Suppressor macrophage treated with lipopolysaccharide for 1 hour (primary cell): Measurements from ENCODE around the gene RPL10A.

Experiments
- DNase-seq, 3 donors: peaks; one replicate each; pipeline ENCODE4 v3.0.0-alpha.2; 2020 to 2022

RPL10A gene

DNA sequence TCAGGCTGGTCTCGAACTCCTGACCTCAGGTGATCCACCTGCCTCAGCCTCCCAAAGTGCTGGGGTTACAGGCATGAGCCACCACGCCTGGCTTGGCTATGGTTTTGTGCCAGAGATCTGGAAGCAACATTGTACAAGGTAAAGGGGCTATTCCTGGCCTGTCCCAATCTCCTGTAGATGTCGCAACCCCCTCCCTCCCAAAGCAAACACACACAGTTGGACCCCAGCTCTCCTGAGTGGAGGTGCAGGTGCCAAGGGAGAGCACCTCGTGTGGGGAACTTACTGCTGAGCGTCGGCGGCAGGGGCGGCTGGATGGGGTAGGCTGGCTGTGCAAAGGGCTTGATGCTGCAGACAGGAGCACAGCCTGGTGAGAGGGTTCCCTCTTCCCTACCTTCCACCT is 8.8 kb downstream of the RPL10A start:
- no peak for DNase-seq

- no peak for DNase-seq
Measured at GRCh38 chr6:35477551-35478179, 9.5 kb downstream of the RPL10A start.

DNA sequence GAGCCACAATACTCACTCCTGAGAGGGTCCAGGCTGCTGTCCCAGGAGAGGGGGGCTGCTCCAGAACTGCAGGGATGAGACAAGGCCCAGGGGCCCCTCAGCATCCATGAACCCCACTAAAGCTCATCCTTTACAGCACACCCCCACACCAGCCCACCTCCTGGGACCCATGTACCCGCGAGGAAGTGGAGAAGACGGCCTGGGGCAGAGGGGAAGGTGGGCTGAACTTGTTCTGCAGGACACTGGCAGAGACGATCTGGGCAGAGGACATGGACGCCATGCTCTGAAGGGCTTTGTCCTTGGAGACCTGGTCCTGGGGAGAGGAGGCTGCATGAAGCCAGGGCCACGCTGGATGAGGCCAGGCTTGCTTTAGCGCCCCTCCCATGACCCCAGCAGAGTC is 10.1 kb downstream of the RPL10A start:
- DNase-seq, result no peak

DNA sequence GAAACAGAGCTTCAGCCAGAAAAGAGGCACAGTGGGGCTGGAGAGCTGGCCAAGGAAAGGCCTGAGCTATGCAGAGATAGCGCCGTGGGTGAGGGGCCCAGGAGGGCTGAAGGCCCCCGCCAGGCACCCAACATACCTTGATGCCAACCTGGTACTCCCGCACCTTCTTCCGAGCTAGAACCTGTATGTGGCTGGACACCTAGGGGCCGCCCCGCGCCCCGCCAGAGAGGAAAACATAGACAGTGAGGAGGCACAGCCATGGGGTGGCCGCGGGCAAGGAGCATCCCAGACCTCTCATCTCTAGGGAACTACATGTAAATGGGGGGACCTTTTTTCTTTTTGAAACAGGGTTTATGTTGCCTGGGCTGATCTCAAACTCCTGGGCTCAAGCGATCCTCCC is 12.0 kb downstream of the RPL10A start:
- DNase-seq, result no peak

GRCh38 chr6:35481226-35481625 is 13.0 kb downstream of the RPL10A start:
- DNase-seq, result no peak

- no peak for DNase-seq
Measured at GRCh38 chr6:35483062-35483461, 14.9 kb downstream of the RPL10A start.

DNA sequence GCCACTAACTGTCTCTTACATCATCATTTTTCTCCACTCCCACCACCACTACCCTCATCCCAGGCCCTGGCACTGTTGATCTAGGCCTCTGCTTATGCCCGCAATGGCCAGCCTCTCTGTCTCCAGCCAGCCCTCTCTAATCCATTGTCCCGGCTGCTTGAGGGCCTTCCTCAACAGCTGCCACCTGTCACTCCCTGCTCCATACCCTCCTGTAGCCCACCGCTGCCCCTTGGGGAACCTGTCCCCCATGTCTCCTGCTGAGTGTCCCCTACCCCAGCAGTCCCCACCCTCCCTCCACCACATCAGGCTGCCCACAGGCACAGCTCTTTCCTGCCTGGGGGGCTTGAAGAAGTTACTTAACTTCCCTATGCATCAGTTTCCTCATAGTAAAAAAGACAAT is 15.3 kb downstream of the RPL10A start:
- no peak for DNase-seq

DNA sequence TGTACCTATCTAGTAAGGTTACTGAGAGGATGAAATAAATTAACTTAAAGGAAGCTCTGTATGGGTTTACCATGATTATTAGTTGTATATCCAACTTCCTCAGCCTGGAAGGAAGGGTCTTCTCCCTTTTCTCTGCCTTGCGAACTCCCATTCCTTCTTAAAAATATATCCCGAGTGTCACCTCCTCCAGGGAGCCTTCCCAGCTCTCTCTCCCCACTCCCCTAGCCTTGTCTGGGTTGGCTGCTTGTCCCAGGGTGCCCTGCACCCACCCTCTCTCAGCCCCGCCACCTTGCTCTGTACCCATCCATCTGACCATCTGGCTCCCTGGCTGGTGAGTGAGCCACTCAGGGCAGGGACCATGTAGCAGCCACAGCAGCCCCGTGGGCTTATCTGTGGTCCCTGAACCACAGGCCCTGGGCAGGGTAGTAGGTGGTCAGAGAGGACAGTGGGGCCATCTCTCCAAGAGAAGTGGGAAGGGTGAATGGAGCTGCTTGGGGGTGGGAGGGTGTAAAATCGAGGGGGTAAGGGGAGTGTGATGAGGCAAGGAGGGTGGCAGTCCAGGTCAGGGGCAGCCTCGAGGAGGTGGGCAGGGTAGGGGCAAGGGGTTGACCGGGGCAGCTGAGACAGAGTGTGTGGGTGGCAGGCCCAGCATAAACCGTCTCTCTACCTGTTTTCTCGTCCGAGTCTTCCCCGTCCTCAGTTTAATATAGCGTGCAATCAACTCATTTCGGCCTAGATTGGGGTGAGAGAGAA is 15.9 kb downstream of the RPL10A start:
- DNase-seq, result no peak

DNA sequence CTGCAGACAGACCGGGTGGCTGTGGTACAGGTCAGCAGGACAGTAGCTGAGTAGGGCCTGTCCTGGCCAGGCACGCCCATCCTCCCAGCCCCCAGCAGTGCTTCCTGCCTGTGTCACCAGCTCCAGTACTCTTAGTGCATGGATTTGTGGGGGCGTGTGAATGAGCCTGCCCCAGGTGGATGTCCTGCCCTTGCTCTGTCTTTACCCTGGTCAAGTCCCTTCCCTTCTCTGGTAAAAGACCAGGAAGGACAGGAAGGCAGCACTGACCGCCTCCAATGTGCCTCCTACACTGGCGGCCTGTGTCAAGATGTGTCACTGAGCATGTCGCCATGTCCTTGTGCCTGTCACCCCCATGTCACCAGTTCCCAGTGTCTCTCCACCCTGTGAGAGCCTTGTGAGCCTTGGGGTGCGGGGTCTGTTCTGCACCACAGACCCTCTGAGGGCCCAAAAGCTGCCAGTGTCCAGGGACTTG is 16.8 kb downstream of the RPL10A start:
- DNase-seq, result peak; percentile 54 to 59 (median 59)

- no peak for DNase-seq
Measured at GRCh38 chr6:35485402-35485877, 17.2 kb downstream of the RPL10A start.

GRCh38 chr6:35486005-35486925 is 18.1 kb downstream of the RPL10A start:
- DNase-seq, result no peak

GRCh38 chr6:35487658-35488516 is 19.7 kb downstream of the RPL10A start:
- DNase-seq, result peak; percentile 55 to 65 (median 57)

- no peak for DNase-seq
Measured at GRCh38 chr6:35488517-35488862, 20.3 kb downstream of the RPL10A start.

DNA sequence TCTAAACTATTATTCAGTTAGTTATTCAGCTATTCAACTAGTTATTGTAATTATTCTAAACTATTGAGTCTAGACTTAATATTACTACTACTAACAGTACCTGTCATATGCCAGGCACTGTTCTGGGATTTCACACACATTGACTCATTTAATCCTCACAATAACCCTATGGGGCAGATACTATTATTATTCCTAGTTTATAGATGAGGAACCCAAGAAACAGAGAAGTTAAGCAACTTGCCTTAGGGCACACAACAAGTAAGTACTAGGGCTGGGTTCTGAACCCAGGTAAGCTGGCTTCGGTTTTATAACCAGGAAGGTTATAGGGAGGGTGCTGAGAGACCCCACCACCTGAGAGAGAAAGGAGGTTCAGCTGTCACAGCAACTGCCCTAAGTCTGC is 20.9 kb downstream of the RPL10A start:
- DNase-seq, result no peak

DNA sequence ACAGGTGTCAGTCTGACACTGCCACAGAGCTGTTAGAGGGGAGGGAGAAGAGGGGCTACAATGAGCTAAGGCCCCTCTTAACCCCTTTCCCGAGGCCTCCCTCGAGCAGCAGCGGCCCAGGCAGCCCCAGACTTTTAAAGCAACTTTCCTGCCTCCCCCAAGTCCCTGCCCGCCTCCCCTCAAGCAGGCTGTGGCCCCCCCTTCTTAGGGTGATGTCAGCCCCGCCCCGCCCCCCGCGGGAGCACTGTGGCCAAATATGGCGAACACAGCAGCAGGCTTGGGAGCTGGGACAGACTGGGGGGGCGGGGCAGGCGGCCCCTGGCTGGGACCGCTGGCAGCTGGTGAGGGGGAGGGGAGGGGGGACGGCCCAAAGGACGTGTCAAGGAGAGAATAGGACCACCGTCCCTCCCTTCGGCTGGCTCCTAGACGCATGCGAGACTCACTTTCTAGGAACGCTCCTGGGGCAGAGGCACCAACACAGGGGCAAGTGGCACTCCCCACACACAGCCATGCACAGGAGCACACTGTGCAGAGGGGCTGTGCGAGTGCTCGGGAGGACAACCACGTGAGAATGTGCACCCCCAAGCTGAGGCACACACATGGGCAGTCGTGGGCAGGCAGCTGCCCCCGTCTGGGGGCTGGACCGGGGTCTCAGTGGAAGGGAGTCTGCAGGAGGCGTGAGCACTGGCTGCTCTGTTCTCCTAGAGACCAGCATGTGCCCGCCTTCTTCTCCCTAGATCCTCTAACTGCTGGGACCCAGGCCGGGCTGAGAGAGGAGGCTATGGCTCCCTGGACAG is 22.0 kb downstream of the RPL10A start:
- no peak for DNase-seq

DNA sequence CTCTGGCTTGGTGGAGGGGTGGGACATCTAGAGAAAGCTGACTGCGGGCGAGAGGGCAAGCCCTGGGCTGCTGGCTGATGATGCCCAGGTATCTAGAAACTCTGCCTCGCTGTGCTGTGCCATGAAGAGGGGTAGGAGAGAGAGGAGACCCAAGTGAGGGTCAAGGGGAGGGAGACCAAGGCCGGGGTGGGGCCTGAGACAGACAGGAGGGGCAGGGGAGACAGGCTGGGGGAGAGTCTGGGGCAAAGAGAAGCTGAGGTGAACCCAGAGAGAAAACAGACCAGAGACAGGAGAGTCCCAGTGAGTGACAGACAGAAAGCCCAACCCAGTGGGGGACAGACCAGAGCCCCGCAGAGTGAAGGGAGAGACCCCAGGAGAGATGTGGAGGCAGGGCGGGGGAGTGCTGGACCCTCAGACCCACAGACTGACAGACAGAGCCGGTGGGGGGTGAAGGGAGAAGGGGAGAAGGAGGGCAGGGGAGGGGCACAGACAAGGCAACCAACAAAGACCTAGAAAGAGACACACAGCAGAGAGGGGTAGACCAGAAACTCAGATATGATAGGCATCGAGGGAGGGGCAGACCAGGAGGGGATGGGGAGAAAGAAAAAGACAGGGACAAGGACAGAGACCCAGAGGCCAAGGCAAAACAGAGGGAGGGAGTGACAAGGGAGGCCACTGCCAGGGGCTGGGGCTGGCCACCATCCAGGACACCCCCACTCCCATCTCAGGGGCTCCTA is 22.8 kb downstream of the RPL10A start:
- no peak for DNase-seq

DNA sequence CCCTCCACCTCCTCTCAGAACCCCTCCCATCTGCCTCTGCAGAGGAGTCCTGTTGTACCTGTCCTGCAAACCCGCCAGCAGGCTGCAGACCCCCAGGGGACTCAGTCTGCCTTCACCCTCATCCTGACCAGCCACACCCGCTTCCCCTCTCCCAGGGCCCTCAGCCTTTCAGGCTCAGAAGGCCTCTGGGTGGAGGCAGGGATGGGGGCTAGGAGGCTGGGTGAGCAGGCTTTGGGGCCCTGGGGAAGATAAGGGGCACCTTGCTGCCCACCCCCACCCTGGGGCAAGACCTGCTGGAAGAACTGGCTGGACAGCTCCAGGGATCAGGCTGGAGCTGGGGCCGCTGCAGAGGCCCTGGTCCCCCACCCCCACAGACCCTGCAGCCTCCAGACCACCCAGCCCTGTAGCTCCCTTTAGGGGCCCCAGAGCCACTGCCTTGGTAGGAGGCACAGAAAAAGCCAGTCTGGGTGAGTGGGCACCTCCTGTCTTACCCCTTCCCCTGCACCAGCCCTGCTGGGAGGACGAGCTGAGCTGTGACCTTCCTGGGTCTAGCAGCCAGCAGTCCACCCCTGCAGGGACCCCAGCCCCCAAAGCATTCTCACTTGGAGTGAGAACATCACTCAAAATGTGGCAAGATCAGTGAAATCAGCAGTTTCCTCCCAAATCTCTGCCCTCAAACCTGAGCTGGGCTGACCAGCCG is 23.5 kb downstream of the RPL10A start:
- DNase-seq, result no peak

GRCh38 chr6:35492258-35492973 is 24.2 kb downstream of the RPL10A start:
- DNase-seq, result no peak

GRCh38 chr6:35492974-35493284 is 24.7 kb downstream of the RPL10A start:
- DNase-seq, result peak; percentile 46 to 57 (median 55)
